Upper lobe of right lung (tissue), 1 donor: ENCODE data around the gene B3GNT7. TPM values are rescaled to one million over a fixed set of nuclear protein-coding genes. Genes with fewer than 3 reads are reported as not detected.
"Not testable (repeated sequence)": the region's sequence is repeated elsewhere in the genome, so short reads cannot be mapped to it uniquely, and the experiment has no call there.

Experiments used
- ATAC-seq: fragments of 200-7000 bp; cut with Tn5 transposase; one replicate; pipeline ENCODE4 v1.9.1; 2020; ENCODE audit warnings: mild to moderate bottlenecking, moderate library complexity
- DNase-seq: peaks from one replicate; pipeline ENCODE4 v3.0.0-alpha.2; 2020
- H3K27ac ChIP-seq: fragments of 200-600 bp; one replicate; pipeline ENCODE4 v1.8.0; 2022
- H3K27me3 ChIP-seq: fragments of 200-600 bp; one replicate; pipeline ENCODE4 v1.8.0; 2022; ENCODE audit warnings: mild to moderate bottlenecking
- H3K36me3 ChIP-seq: fragments of 200-600 bp; one replicate; pipeline ENCODE4 v1.8.0; 2022
- H3K4me1 ChIP-seq: fragments of 200-600 bp; one replicate; pipeline ENCODE4 v1.8.0; 2022
- H3K4me3 ChIP-seq: fragments of 200-600 bp; one replicate; pipeline ENCODE4 v1.8.0; 2022; ENCODE audit warnings: mild to moderate bottlenecking
- H3K9me3 ChIP-seq: fragments of 200-600 bp; one replicate; pipeline ENCODE4 v1.8.0; 2022
- intact Hi-C: fragments of 100-400 bp; cut with DNase I; formaldehyde crosslinking; loops from one replicate; pipeline ENCODE4 v1.11.0; 2022
- total RNA-seq: library from RNA; stranded (reverse); fragmentation: NEBNext Ultra II Directional; extraction: Animal tissue kit (Norgen Biotek cat#: 25700); gene quantifications from one replicate; pipeline ENCODE4 v1.2.1, GENCODE V29; 2021
- TF ChIP-seq, protein P1 (sequence below): fragments of 200-600 bp; IDR thresholded peaks from one replicate; pipeline ENCODE4 v1.8.0; 2022; ENCODE audit warnings: antibody characterized with exemption
- donor health status: DM: no; HTN: yes; CAD: no; lungs with severe emphysema.

Gene B3GNT7
- total RNA-seq, 1 donor from 2014 or later = 53.5 TPM

DNA sequence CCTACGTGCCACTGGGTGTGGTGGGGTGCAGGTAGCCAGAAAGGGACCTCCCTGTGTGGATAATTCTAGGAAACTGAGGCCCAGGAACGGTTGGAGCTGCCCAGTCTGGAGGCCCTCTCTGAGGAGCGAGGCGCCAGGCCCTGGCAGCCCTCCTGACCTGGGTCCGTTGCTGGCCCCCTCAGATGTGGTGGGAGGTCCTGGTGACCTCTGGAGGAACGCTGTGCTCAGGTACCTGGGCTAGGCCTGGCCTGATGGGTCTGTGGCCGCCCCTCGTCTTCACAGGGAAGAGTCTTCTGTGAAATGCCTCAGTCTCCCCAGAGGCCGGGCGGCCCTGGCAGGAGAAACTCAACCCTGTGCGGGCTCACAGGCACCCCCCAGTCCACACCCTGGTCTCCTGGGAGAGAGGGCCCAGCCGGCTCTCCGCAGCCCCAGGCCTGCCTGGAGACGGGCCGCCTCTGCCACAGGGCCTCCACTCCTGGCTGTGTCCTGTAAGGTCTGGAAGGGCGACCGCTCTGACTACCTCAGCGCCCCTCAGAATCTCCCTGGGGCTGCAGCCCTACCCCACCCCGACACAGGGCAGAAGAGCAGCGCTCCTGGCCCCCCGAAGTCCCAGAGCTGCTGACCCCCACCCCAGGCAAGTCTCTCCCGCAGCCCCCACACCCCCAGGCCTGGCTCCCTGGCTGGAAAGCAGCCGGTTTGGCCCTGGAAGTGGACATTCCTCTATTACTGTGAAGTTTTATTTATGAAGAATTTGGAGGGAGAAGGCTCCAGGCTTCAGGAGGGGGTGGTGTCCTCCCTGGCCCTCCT lies 3.7 kb downstream of the B3GNT7 start:
- Histone ChIP-seq H3K9me3 (no peaks in the 10 kb centered on the region), H3K27ac (no peak overlapping the region), H3K4me3 (no peak overlapping the region), H3K36me3 (peaks cover 6% of the 10 kb centered on the region), H3K27me3 (peaks cover 5% of the 10 kb centered on the region), H3K4me1 (peaks cover 23% of the 10 kb centered on the region)
- no peak for ATAC-seq
- intact Hi-C loops = loop anchor here (10.0 kb wide), 1 partner anchor 174 kb away; no protein-coding TSS in a partner anchor
- DNase-seq = no peak
- TF ChIP-seq, protein P1, sequence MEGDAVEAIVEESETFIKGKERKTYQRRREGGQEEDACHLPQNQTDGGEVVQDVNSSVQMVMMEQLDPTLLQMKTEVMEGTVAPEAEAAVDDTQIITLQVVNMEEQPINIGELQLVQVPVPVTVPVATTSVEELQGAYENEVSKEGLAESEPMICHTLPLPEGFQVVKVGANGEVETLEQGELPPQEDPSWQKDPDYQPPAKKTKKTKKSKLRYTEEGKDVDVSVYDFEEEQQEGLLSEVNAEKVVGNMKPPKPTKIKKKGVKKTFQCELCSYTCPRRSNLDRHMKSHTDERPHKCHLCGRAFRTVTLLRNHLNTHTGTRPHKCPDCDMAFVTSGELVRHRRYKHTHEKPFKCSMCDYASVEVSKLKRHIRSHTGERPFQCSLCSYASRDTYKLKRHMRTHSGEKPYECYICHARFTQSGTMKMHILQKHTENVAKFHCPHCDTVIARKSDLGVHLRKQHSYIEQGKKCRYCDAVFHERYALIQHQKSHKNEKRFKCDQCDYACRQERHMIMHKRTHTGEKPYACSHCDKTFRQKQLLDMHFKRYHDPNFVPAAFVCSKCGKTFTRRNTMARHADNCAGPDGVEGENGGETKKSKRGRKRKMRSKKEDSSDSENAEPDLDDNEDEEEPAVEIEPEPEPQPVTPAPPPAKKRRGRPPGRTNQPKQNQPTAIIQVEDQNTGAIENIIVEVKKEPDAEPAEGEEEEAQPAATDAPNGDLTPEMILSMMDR = no peak

DNA sequence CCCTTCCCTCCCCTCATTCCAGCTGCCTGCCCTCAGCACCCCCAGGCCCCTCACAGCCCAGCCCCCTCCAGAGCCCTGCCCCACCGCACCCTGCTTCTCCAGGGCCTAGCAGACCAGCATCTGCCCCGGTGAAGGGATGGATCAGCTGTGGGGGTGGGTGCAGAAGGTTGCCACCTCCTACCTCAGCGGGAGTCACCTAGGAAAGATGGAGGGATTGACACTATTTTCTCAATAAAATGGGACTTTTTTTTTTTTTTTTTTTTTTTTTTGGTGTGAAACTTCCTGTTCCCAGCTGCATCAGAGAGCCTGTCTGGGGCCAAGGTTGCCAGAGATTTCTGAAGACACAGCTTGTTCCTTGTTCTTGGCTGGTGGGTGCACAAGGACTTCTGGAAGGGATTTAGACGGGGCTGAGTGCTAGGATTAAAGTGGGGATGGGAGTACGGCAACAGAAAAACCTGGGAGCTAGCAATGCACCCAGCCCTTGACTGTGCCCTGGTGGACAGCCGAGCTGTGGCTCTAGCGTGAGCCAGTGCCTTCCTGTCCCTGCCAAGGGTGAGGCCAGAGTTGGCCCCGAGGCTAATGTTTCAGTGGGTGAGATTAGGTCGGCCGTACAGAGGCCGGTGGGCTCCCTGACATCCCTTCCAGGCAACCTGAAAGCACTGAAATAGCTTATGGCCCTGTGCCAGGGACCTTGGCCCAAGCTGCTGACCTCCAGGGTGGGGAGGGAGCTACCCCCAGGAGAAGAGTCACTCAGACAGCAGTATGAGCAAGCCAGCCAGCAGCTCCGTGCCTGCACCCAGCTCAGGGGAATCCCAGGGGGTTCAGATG lies 4.6 kb downstream of the B3GNT7 start:
- TF ChIP-seq, protein P1 = no peak
- DNase-seq = no peak
- peak; percentile 42 for ATAC-seq
- H3K27ac ChIP-seq = peak overlapping the region; percentile 60
- no peaks in the 10 kb centered on the region for H3K9me3 ChIP-seq
- peaks cover 6% of the 10 kb centered on the region for H3K36me3 ChIP-seq
- H3K4me3 ChIP-seq = no peak overlapping the region
- intact Hi-C loops = loop anchor here (10.0 kb wide), 1 partner anchor 175 kb away; no protein-coding TSS in a partner anchor
- H3K4me1 ChIP-seq = peaks cover 21% of the 10 kb centered on the region
- H3K27me3 ChIP-seq = peaks cover 3% of the 10 kb centered on the region

DNA sequence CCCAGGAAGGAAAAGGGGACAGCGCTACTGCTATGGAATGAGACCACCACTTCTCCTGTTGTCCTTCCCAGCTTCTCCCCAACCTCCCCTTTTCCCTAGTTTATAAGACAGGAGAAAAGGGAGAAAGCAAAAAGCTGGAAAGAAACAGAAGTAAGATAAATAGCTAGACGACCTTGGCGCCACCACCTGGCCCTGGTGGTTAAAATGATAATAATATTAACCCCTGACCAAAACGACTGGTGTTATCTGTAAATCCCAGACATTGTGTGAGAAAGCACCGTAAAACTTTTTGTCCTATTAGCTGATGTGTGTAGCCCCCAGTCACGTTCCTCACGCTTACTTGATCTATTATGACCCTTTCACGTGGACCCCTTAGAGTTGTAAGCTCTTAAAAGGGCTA lies 5.2 kb downstream of the B3GNT7 start:
- Histone ChIP-seq H3K4me1 (peaks cover 19% of the 10 kb centered on the region), H3K27ac (peak overlapping the region; percentile 60)
- ATAC-seq, H3K9me3 ChIP-seq, H3K27me3 ChIP-seq, H3K36me3 ChIP-seq, intact Hi-C loops, H3K4me3 ChIP-seq, DNase-seq: not testable (repeated sequence)

DNA sequence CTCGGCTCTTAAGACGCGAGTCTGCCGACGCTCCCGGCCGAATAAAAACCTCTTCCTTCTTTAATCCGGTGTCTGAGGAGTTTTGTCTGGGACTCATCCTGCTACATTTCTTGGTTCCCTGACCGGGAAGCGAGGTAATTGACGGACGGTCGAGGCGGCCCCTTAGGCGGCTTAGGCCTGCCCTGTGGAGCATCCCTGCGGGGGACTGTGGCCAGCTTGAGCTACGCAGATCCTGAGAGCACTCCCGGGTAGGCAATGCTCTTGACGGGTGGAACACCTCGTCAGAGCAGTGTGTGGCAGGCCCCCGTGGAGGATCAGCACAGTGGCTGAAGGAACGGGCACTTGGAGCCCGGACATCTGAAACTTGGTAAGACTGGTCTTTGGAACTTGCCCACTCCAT lies 5.6 kb downstream of the B3GNT7 start:
- H3K9me3 ChIP-seq, intact Hi-C loops, H3K4me3 ChIP-seq, H3K36me3 ChIP-seq, ATAC-seq, H3K27me3 ChIP-seq, H3K27ac ChIP-seq, DNase-seq: not testable (repeated sequence)
- H3K4me1 ChIP-seq = peaks cover 19% of the 10 kb centered on the region

DNA sequence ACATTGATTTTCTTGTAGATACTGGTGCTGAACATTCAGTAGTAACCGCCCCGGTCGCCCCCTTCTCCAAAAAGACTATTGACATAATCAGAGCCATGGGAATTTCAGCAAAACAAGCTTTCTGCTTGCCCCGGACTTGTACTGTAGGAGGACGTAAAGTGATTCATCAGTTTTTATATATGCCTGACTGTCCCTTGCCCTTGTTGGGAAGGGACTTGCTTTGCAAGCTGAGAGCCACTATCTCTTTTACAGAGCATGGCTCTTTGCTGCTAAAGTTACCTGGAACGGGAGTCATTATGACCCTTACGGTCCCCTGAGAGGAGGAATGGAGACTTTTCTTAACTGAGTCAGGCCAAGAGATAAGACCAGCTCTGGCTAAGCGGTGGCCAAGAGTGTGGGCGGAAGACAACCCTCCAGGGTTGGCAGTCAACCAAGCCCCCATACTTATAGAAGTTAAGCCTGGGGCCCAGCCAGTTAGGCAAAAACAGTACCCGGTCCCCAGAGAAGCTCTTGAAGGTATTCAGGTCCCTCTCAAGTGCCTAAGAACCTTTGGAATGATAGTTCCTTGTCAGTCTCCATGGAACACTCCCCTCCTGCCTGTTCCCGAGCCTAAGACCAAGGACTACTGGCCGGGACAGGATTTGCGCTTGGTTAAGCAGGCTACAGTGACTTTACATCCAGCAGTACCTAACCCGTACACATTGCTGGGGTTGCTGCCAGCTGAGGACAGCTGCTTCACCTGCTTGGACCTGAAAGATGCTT lies 8.1 kb downstream of the B3GNT7 start:
- H3K36me3 ChIP-seq, DNase-seq, H3K27me3 ChIP-seq, H3K4me3 ChIP-seq, H3K27ac ChIP-seq, ATAC-seq, H3K9me3 ChIP-seq, intact Hi-C loops: not testable (repeated sequence)
- H3K4me1 ChIP-seq = peaks cover 19% of the 10 kb centered on the region

DNA sequence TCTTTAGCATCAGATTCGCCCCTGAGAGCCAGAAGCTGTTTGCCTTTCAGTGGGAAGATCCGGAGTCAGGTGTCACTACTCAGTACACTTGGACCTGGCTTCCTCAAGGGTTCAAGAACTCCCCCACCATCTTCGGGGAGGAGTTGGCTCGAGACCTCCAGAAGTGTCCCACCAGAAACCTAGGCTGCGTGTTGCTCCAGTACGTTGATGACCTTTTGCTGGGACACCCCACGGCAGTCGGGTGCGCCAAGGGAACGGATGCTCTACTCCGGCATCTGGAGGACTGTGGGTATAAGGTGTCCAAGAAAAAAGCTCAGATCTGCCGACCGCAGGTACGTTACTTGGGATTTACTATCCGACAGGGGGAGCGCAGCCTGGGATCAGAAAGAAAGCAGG lies 8.7 kb downstream of the B3GNT7 start:
- intact Hi-C loops, H3K9me3 ChIP-seq, H3K4me3 ChIP-seq, DNase-seq, H3K27me3 ChIP-seq, H3K27ac ChIP-seq, H3K36me3 ChIP-seq, ATAC-seq: not testable (repeated sequence)
- peaks cover 15% of the 10 kb centered on the region for H3K4me1 ChIP-seq

DNA sequence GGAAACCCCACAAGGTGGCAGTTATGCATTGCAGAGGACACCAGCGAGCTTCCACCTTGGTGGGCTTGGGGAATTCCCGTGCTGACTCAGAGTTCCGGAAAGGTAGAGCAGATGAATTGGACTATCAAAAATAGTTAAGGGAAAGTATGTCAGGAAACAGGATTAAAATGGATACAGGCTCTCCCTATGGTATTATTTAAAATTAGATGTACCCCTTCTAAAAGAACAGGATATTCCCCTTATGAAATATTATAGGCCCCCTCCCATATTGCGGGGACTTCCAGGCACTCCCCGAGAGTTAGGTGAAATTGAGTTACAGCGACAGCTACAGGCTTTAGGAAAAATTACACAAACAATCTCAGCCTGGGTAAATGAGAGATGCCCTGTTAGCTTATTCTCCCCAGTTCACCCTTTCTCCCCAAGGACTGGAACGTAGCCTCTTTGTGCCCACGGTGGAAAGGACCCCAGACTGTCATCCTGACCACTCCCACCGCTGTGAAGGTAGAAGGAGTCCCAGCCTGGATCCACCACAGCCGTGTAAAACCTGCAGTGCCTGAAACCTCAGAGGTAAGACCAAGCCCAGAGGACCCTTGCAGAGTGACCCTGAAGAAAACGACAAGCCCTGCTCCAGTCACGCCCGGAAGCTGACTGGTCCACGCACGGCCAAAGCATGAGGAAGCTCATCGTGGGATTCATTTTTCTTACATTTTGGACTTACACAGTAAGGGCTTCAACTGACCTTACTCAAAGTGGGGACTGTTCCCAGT lies 10.3 kb downstream of the B3GNT7 start:
- TF ChIP-seq, protein P1 = peak; percentile 59
- DNase-seq, H3K4me3 ChIP-seq, H3K36me3 ChIP-seq, ATAC-seq, H3K4me1 ChIP-seq, H3K27me3 ChIP-seq, intact Hi-C loops, H3K9me3 ChIP-seq, H3K27ac ChIP-seq: not testable (repeated sequence)

DNA sequence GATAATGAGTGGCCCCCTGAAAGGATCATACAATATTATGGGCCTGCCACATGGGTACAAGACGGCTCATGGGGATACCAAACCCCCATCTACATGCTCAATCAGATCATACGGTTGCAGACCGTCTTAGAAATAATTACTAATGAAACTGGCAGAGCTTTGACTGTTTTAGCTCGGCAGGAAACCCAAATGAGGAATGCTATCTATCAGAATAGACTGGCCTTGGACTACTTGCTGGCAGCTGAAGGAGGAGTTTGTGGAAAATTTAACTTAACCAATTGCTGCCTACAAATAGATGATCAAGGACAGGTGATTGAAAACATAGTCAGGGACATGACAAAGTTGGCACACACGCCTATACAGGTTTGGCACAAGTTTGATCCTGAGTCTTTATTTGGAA lies 12.2 kb downstream of the B3GNT7 start:
- H3K27me3 ChIP-seq, H3K4me3 ChIP-seq, H3K4me1 ChIP-seq, intact Hi-C loops, H3K9me3 ChIP-seq, ATAC-seq, H3K27ac ChIP-seq, H3K36me3 ChIP-seq, DNase-seq: not testable (repeated sequence)

DNA sequence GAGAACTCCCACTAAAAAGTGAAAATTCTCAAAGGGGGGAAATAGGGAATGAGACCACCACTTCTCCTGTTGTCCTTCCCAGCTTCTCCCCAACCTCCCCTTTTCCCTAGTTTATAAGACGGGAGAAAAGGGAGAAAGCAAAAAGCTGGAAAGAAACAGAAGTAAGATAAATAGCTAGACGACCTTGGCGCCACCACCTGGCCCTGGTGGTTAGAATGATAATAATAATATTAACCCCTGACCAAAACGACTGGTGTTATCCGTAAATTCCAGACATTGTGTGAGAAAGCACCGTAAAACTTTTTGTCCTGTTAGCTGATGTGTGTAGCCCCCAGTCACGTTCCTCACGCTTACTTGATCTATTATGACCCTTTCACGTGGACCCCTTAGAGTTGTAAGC lies 12.8 kb downstream of the B3GNT7 start:
- H3K4me3 ChIP-seq, intact Hi-C loops, DNase-seq, H3K9me3 ChIP-seq, ATAC-seq, H3K27me3 ChIP-seq, H3K36me3 ChIP-seq, H3K27ac ChIP-seq, H3K4me1 ChIP-seq: not testable (repeated sequence)
